Measurements from ENCODE around the gene ALDH3B1.
"Not testable (repeated sequence)": the region's sequence is repeated elsewhere in the genome, so short reads cannot be mapped to it uniquely, and the experiment has no call there.

GRCh38 chr11:67978766-67979418, 31.2 kb upstream of the ALDH3B1 start:
- not testable (repeated sequence) for TF ChIP-seq CTCF, POLR2A (IDR thresholded peaks at IDR 0.05)

All from testis (tissue), 2 donors.